Measurements from ENCODE around the gene FTL.

DNA sequence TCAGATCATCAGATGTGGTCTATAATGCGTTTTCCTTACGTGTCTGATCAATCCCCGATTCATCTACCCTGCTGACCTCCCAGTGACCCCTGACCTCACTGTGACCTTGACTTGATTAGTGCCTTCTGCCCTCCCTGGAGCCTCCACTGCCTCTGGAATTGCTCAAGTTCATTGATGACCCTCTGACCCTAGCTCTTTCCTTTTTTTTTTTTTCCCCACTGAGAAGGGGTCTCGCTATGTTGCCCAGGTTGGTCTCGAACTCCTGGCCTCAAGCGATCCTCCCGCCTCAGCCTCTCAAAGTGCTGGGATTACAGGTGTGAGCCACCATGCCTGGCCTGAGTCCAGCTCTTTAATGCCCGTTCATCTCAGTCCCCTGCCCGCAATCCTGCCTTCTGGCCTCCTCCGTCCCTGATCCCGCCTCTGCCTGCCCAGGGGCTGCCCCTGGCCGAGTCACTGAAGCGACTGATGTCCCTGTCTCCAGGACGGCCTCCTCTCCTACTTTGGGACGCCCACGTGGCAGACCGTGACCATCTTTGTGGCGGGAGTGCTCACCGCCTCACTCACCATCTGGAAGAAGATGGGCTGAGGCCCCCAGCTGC, 4.0 kb upstream of the FTL start:
- TF ChIP-seq, protein P1, sequence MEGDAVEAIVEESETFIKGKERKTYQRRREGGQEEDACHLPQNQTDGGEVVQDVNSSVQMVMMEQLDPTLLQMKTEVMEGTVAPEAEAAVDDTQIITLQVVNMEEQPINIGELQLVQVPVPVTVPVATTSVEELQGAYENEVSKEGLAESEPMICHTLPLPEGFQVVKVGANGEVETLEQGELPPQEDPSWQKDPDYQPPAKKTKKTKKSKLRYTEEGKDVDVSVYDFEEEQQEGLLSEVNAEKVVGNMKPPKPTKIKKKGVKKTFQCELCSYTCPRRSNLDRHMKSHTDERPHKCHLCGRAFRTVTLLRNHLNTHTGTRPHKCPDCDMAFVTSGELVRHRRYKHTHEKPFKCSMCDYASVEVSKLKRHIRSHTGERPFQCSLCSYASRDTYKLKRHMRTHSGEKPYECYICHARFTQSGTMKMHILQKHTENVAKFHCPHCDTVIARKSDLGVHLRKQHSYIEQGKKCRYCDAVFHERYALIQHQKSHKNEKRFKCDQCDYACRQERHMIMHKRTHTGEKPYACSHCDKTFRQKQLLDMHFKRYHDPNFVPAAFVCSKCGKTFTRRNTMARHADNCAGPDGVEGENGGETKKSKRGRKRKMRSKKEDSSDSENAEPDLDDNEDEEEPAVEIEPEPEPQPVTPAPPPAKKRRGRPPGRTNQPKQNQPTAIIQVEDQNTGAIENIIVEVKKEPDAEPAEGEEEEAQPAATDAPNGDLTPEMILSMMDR (conservative IDR thresholded peaks at IDR 0.05 in 1 of 2, IDR thresholded peaks at IDR 0.05 in 1 of 2; ENCODE audit: extremely low read depth in 1 of 2, insufficient read depth in 1 of 2, low read depth in 1 of 2, low read length in 2 of 2): no peak
- TF ChIP-seq EZH2 (IDR thresholded peaks at IDR 0.05; ENCODE audit: borderline replicate concordance, low read length): no peak

All from mammary epithelial cell (primary cell).